H1 (cell line): ENCODE results near the gene APOC3. TPM values are rescaled to one million over a fixed set of nuclear protein-coding genes. Genes with fewer than 3 reads are reported as not detected.

Source experiments
- JUND ChIP-seq: IDR thresholded peaks from 2 replicates; pipeline ENCODE4 v1.6.1; 2011; ENCODE audit warnings: mild to moderate bottlenecking, improper control_type of control experiment, low read length
- polyA plus RNA-seq, 7 experiments: library from polyadenylated mRNA; depleted of rRNA in 3 of 7; stranded (reverse) in 5 of 7; unstranded in 2 of 7; fragments of >200 nt in 5 of 7; fragments of 200-250 nt in 2 of 7; gene quantifications; 1 replicate in 5 of 7; 2 replicates in 1 of 7; 4 replicates in 1 of 7; pipeline versions ENCODE4 v1.2.1 to v1.2.3, GENCODE V29; 2011 to 2013; ENCODE audit warnings: missing spikeins in 2 of 7, mixed read lengths in 2 of 7
- total RNA-seq: library from RNA; stranded (reverse); fragmentation: NEBNext Ultra II Directional; extraction: Animal tissue kit (Norgen Biotek cat#: 25700); gene quantifications from 2 replicates; pipeline ENCODE4 v1.2.1, GENCODE V29; 2021
- TF ChIP-seq, protein P1 (sequence below): fragments of 300-600 bp; sonication (generic); IDR thresholded peaks from 2 replicates; pipeline ENCODE4 v1.7.1; 2012; ENCODE audit warnings: low read length, moderate library complexity, mild to moderate bottlenecking, inconsistent platforms; ENCODE audit not compliant: insufficient replicate concordance
- TF ChIP-seq, protein P2 (sequence below): IDR thresholded peaks from 2 replicates; pipeline ENCODE4 v1.6.1; 2012; ENCODE audit warnings: inconsistent platforms

The APOC3 gene
- total and polyA plus RNA-seq, 2 of the 8 experiments (the other 6 are each of a cell fraction or from before 2014, with no cell fraction given) = not detected

DNA sequence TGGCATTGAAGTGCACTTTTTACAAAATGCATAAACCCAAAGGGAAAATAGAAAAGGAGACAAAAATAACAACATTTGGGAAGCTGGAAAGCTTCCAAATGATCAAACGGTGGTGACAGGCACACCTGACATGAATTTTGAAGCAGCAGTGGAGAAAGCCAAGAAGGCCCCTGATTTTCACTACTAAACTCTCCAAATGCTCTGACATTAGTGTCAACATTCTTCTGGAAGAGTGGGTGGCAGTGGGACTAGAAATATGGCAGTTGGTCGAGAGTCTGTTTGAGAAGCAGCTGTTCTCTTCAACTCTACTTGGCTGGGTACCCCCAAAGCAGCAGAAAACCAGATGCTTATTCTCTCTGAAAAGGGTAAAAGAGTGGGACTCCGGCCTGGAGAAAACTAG is 25.7 kb upstream of the APOC3 start (continued):
- TF ChIP-seq, protein P1, sequence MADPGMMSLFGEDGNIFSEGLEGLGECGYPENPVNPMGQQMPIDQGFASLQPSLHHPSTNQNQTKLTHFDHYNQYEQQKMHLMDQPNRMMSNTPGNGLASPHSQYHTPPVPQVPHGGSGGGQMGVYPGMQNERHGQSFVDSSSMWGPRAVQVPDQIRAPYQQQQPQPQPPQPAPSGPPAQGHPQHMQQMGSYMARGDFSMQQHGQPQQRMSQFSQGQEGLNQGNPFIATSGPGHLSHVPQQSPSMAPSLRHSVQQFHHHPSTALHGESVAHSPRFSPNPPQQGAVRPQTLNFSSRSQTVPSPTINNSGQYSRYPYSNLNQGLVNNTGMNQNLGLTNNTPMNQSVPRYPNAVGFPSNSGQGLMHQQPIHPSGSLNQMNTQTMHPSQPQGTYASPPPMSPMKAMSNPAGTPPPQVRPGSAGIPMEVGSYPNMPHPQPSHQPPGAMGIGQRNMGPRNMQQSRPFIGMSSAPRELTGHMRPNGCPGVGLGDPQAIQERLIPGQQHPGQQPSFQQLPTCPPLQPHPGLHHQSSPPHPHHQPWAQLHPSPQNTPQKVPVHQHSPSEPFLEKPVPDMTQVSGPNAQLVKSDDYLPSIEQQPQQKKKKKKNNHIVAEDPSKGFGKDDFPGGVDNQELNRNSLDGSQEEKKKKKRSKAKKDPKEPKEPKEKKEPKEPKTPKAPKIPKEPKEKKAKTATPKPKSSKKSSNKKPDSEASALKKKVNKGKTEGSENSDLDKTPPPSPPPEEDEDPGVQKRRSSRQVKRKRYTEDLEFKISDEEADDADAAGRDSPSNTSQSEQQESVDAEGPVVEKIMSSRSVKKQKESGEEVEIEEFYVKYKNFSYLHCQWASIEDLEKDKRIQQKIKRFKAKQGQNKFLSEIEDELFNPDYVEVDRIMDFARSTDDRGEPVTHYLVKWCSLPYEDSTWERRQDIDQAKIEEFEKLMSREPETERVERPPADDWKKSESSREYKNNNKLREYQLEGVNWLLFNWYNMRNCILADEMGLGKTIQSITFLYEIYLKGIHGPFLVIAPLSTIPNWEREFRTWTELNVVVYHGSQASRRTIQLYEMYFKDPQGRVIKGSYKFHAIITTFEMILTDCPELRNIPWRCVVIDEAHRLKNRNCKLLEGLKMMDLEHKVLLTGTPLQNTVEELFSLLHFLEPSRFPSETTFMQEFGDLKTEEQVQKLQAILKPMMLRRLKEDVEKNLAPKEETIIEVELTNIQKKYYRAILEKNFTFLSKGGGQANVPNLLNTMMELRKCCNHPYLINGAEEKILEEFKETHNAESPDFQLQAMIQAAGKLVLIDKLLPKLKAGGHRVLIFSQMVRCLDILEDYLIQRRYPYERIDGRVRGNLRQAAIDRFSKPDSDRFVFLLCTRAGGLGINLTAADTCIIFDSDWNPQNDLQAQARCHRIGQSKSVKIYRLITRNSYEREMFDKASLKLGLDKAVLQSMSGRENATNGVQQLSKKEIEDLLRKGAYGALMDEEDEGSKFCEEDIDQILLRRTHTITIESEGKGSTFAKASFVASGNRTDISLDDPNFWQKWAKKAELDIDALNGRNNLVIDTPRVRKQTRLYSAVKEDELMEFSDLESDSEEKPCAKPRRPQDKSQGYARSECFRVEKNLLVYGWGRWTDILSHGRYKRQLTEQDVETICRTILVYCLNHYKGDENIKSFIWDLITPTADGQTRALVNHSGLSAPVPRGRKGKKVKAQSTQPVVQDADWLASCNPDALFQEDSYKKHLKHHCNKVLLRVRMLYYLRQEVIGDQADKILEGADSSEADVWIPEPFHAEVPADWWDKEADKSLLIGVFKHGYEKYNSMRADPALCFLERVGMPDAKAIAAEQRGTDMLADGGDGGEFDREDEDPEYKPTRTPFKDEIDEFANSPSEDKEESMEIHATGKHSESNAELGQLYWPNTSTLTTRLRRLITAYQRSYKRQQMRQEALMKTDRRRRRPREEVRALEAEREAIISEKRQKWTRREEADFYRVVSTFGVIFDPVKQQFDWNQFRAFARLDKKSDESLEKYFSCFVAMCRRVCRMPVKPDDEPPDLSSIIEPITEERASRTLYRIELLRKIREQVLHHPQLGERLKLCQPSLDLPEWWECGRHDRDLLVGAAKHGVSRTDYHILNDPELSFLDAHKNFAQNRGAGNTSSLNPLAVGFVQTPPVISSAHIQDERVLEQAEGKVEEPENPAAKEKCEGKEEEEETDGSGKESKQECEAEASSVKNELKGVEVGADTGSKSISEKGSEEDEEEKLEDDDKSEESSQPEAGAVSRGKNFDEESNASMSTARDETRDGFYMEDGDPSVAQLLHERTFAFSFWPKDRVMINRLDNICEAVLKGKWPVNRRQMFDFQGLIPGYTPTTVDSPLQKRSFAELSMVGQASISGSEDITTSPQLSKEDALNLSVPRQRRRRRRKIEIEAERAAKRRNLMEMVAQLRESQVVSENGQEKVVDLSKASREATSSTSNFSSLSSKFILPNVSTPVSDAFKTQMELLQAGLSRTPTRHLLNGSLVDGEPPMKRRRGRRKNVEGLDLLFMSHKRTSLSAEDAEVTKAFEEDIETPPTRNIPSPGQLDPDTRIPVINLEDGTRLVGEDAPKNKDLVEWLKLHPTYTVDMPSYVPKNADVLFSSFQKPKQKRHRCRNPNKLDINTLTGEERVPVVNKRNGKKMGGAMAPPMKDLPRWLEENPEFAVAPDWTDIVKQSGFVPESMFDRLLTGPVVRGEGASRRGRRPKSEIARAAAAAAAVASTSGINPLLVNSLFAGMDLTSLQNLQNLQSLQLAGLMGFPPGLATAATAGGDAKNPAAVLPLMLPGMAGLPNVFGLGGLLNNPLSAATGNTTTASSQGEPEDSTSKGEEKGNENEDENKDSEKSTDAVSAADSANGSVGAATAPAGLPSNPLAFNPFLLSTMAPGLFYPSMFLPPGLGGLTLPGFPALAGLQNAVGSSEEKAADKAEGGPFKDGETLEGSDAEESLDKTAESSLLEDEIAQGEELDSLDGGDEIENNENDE = no peak
- TF ChIP-seq, protein P2, sequence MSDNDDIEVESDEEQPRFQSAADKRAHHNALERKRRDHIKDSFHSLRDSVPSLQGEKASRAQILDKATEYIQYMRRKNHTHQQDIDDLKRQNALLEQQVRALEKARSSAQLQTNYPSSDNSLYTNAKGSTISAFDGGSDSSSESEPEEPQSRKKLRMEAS = no peak
- TF ChIP-seq JUND = no peak
